ENCODE measurements around the gene ADCY2. TPM values are rescaled to one million over a fixed set of nuclear protein-coding genes. Genes with fewer than 3 reads are reported as not detected.

ADCY2 gene
- total and polyA plus RNA-seq, 2 experiments from 2014 or later = 23.8 to 74.9 TPM

GRCh38 chr5:7868773-7869473 is 473.0 kb downstream of the ADCY2 start, which contains the start of the genes FASTKD3 and MTRR (continued):
- TF ChIP-seq ZNF462 (CRISPR knock-in tag; IDR thresholded peaks at IDR 0.05) (no peak), CTCF (conservative IDR thresholded peaks at IDR 0.05; ENCODE audit: low read depth in 2 of 2) (no peak), POLR2AphosphoS5 (IDR thresholded peaks at IDR 0.05; ENCODE audit: low read depth) (peak; percentile 85), ZNF331 (CRISPR knock-in tag; IDR thresholded peaks at IDR 0.05; ENCODE audit: low read depth) (no peak)

- peaks cover 37% of the 10 kb centered on the region for H4K20me1 ChIP-seq (replicated peaks; ENCODE audit: insufficient read depth)
- Mint-ChIP-seq H3K4me3 (peak overlapping the region; percentile 97), H3K27me3 (ENCODE audit: insufficient read depth, low read depth, poor library complexity) (peaks cover 4% of the 10 kb centered on the region)
- TF ChIP-seq ZNF114 (CRISPR knock-in tag; IDR thresholded peaks at IDR 0.05) (no peak), ZNF462 (CRISPR knock-in tag; IDR thresholded peaks at IDR 0.05) (no peak)
These were observed 473.7 kb downstream of the ADCY2 start for GRCh38 chr5:7869474-7870136.

More at GRCh38 chr5:7869474-7870136, 473.7 kb downstream of the ADCY2 start:
- peaks cover 69% of the 10 kb centered on the region for H3K79me2 ChIP-seq (replicated peaks; ENCODE audit: insufficient read depth)
- H3K27ac ChIP-seq (ENCODE audit: low read depth) = no peak overlapping the region
- ATAC-seq (peak; percentile 49), DNase-seq (ENCODE audit: low spot score) (peak; percentile 19)
- H3K9me3 Mint-ChIP-seq = peaks cover 4% of the 10 kb centered on the region; the same call in 1 of the 3 replicates
- peak overlapping the region; percentile 91 for H3K4me2 ChIP-seq
- no peak overlapping the region for H3K27ac Mint-ChIP-seq
- H3K36me3 Mint-ChIP-seq (ENCODE audit: low read depth) = peaks cover 18% of the 10 kb centered on the region
- peak overlapping the region; percentile 97 for H2AFZ ChIP-seq
- peaks cover 22% of the 10 kb centered on the region; the same call in 1 of the 2 replicates for H3K4me1 ChIP-seq (ENCODE audit: insufficient read depth)
- H3K4me1 Mint-ChIP-seq = peaks cover 15% of the 10 kb centered on the region
- 0 out of 2 replicates have a peak, but pooled peaks cover 7% of the 10 kb centered on the region for H3K36me3 ChIP-seq (ENCODE audit: insufficient read depth)
- no peaks in the 10 kb centered on the region for H3K9me2 ChIP-seq (ENCODE audit: insufficient read depth)
- H3F3A ChIP-seq (replicated peaks; ENCODE audit: low read depth) = no peaks in the 10 kb centered on the region
- no peaks in the 10 kb centered on the region for H3K27me3 ChIP-seq (ENCODE audit: insufficient read depth)
- peak overlapping the region; percentile 90 for H3K4me3 ChIP-seq

Data from GM23338 (cell line).